Activated naive CD8-positive, alpha-beta T cell treated with anti-CD3 and anti-CD28 coated beads, Interleukin-2, amount 10 ng/mL, durations not matched to agents 7 days and 5 days (primary cell): ENCODE results near the gene NOTCH2NLA. TPM values are rescaled to one million over a fixed set of nuclear protein-coding genes. Genes with fewer than 3 reads are reported as not detected.
"Not testable (repeated sequence)": the region's sequence is repeated elsewhere in the genome, so short reads cannot be mapped to it uniquely, and the experiment has no call there.

Experiments
- ATAC-seq: fragments of 150-1000 bp; cut with Tn5 transposase; one replicate; pipeline ENCODE4 v1.10.0; 2021; ENCODE audit warnings: low read depth, moderate library complexity
- POLR2A ChIA-PET: fragments of 350-600 bp; sonication (Branson Sonifier 250); formaldehyde crosslinking; loops from one replicate; lab custom pipeline; 2021; ENCODE audit warnings: antibody characterized with exemption; lab: Charles Lee
- DNase-seq: peaks from one replicate; pipeline ENCODE4 v3.0.0; 2021
- H3K27ac Mint-ChIP-seq: one replicate; pipeline ENCODE4 v1.8.0; 2022; ENCODE audit warnings: mild to moderate bottlenecking, mixed read lengths
- H3K27me3 Mint-ChIP-seq: one replicate; pipeline ENCODE4 v1.8.0; 2022; ENCODE audit warnings: mild to moderate bottlenecking, moderate library complexity, mixed read lengths
- H3K36me3 Mint-ChIP-seq: one replicate; pipeline ENCODE4 v1.8.0; 2021; ENCODE audit warnings: mild to moderate bottlenecking, mixed read lengths
- H3K4me1 Mint-ChIP-seq: one replicate; pipeline ENCODE4 v1.8.0; 2021; ENCODE audit warnings: mixed read lengths
- H3K4me3 Mint-ChIP-seq: one replicate; pipeline ENCODE4 v1.8.0; 2022; ENCODE audit warnings: mild to moderate bottlenecking, moderate library complexity, mixed read lengths
- H3K9me3 Mint-ChIP-seq: one replicate; pipeline ENCODE4 v1.8.0; 2021; ENCODE audit warnings: mixed read lengths
- total RNA-seq, 2 experiments: library from RNA; stranded (reverse); gene quantifications; one replicate each; pipeline ENCODE4 v1.2.3, GENCODE V29; 2021

The NOTCH2NLA gene
- total RNA-seq, 2 experiments from 2014 or later: 37.0 to 38.2 TPM

DNA sequence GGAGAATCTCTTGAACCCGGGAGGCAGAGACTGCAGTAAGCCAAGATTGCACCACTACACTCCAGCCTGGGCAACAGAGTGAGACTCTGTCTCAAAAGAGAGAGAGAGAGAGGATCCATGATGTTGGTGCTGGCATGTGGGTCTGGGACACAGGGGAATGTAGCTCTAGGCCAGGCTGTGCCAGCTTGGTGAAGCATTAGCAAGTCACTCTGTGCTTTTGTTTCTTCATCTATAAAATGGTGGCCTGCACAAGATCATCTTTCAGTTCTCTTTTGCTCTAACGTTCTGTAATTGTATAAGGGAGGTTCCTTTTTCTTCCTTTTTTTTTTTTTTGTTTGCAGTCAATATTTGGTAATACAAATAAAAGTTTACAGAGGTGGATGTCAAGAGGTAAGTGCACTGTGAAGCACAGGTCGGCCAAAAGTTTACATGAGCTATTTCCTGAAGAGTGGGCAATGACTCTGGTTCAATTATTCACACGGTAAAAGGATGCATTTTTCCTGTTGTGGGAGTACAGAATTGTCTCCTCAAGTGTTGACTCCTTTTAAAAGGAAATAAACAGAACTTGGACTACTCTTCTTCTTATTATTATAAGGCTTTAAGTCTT lies 24.5 kb upstream of the NOTCH2NLA start:
- ATAC-seq, H3K4me3 Mint-ChIP-seq, H3K4me1 Mint-ChIP-seq, POLR2A ChIA-PET, H3K36me3 Mint-ChIP-seq, H3K27me3 Mint-ChIP-seq, DNase-seq, H3K27ac Mint-ChIP-seq, H3K9me3 Mint-ChIP-seq: not testable (repeated sequence)

DNA sequence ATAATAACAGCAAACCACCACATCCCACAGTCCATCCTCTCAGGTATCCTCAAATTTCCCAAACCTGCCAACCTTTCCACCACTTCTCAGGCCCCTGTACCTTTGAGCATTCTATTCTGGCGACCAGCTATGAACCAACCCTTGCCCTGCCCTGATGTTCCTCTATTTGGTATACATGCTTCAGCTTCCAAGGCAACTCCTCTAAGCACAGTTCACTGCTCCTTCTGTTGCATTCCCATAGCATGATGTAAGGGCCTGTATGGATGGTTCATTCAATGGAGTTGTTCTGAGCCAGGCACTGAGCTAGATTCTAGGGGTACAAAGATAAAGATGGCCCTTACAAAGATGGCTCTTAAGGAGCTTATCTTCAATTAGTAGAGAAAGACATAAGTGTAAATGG lies 22.7 kb upstream of the NOTCH2NLA start:
- DNase-seq, POLR2A ChIA-PET, H3K4me1 Mint-ChIP-seq, H3K27ac Mint-ChIP-seq, ATAC-seq, H3K36me3 Mint-ChIP-seq, H3K27me3 Mint-ChIP-seq, H3K9me3 Mint-ChIP-seq, H3K4me3 Mint-ChIP-seq: not testable (repeated sequence)

DNA sequence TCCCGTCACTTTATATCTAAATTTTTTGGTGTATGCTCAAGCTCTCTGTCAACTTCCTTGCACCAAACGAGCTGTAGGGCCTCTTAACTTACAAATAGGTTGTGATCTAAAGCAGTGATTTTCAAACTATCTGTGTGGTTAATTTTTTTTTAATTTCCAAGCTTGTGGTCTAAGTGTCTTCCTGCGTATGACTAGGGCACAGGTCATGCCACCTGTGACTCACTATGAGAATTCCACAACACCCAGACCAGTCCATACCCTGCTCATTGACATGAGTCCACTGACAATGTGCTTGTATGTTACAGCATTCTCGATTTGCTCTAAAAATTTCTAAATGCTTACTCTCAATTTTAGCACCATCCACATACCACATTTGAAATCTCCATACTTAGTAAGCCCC lies 19.8 kb upstream of the NOTCH2NLA start:
- DNase-seq, POLR2A ChIA-PET, H3K9me3 Mint-ChIP-seq, H3K36me3 Mint-ChIP-seq, H3K4me1 Mint-ChIP-seq, H3K4me3 Mint-ChIP-seq, H3K27ac Mint-ChIP-seq, H3K27me3 Mint-ChIP-seq: not testable (repeated sequence)
- peak; percentile 61 for ATAC-seq

DNA sequence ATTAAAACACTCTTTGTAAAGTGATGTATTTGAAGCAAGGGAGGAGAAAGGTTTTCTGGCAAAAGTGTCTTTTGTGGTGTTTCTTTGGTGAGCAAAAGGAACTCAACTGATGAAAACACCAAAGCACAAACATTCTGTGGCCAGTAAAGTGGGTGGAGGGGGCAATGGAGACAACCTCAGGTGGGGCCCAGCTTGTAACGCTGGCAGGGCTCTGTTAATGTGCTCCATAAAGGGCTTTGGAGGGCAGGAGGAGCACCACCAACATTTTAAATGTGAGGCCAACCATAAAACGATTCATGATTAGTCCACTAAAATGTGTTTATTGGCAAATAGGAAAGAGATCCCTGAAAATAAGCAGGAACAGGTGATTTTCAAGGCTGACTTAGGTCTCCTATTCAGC lies 7.8 kb upstream of the NOTCH2NLA start:
- H3K27ac Mint-ChIP-seq, H3K27me3 Mint-ChIP-seq, ATAC-seq, H3K9me3 Mint-ChIP-seq, DNase-seq, H3K4me1 Mint-ChIP-seq, H3K4me3 Mint-ChIP-seq, POLR2A ChIA-PET, H3K36me3 Mint-ChIP-seq: not testable (repeated sequence)

DNA sequence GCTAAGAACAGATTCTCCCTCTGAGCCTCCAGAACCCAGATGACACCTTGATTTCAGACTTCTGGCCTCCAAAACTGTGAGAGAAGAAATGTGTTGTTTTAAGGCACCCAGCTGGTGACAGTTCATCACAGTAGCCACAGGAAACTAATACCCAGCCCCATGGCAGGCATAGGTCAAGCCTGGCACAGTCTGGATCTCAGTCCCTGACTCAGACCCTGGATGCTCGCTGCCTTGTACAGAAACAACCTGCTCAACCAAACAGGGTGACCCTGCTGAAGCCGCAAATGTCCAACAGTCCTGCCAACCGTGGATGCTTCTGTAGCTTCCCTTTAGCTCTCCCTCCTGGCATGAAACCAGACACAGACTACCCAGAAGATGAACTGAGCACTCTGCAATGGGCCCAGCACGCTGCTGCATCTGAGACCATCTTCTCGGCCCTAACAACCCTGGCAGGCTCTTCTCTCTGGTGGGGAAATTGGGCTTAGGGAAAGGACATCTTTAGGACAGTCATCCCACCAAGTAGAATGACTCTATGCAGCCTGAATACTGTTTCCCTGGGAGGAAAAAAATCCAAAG lies 7.3 kb upstream of the NOTCH2NLA start:
- H3K4me3 Mint-ChIP-seq, POLR2A ChIA-PET, H3K36me3 Mint-ChIP-seq, ATAC-seq, H3K27me3 Mint-ChIP-seq, H3K9me3 Mint-ChIP-seq, H3K4me1 Mint-ChIP-seq, DNase-seq, H3K27ac Mint-ChIP-seq: not testable (repeated sequence)

DNA sequence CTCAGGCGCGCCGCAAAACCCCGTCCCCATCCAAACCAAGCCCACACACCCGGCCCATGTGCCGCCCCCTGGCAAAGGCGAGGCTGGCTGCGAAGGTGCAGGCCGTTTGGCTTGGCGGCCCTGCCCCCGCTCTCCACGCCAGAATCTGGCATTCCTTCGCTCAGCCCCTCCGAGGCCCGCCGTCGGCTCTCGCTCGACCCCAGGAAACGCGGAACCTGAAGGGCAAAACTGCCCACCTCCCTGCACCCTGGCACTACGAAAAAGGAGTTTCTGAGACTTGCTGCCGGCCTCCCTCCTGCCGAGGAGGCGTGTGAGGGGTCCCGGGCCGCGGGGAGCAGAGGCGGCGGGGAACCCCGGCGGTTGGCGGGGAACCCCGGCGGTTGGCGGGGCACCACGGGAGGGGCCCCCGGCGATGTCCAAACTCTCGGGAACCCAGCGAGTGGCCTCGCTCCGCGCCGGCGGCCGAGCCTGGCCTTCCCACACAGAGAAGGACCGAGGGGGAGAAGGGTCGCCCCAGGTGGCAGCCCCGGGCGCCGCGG lies 608 bp downstream of the NOTCH2NLA start:
- H3K4me3 Mint-ChIP-seq: peak overlapping the region; percentile 81
- ATAC-seq, H3K4me1 Mint-ChIP-seq, H3K27me3 Mint-ChIP-seq, H3K27ac Mint-ChIP-seq, H3K36me3 Mint-ChIP-seq, POLR2A ChIA-PET, H3K9me3 Mint-ChIP-seq: not testable (repeated sequence)
- DNase-seq: peak; percentile 68

DNA sequence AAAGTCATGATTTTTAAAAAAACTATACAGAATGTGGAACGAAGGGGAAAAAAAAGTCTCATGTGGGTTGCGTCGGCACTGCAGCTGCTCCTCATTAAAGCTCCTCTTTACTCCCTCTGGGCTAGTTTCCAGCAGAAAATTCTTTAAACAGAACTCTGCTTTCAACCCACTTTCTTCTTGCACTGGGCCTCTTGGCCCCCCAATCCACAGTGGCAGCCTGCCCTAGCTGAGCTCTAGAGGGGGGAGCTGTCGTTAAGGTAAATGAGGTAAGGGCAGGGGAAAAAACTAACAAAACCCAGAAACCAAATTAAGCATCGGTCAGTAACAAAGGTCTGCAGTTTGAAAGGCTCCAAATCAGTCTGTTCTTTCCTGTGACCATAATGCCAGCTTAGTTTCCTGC lies 54.3 kb downstream of the NOTCH2NLA start:
- H3K27ac Mint-ChIP-seq, ATAC-seq, H3K9me3 Mint-ChIP-seq, H3K27me3 Mint-ChIP-seq, DNase-seq, H3K4me1 Mint-ChIP-seq, POLR2A ChIA-PET, H3K4me3 Mint-ChIP-seq, H3K36me3 Mint-ChIP-seq: not testable (repeated sequence)

DNA sequence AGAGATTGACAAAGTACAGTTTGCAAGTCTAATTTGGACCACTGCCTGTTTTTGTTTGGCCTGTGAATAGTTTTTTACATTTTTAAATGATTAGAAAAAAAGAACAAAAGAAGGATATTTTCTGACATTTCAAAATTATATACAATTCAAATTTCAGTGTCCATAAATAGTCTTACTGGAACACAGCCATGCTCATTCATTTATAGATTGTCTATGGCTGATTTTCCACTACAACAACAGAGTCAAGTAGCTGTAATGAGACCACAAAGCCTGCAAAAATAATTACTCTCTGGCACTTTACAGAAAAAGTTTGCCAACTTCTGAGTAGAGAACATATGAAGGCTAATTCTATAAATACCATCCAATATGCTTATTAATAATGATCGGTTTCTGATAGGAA lies 61.1 kb downstream of the NOTCH2NLA start:
- H3K4me3 Mint-ChIP-seq, H3K9me3 Mint-ChIP-seq, H3K27me3 Mint-ChIP-seq, DNase-seq, ATAC-seq, POLR2A ChIA-PET, H3K4me1 Mint-ChIP-seq, H3K27ac Mint-ChIP-seq, H3K36me3 Mint-ChIP-seq: not testable (repeated sequence)

DNA sequence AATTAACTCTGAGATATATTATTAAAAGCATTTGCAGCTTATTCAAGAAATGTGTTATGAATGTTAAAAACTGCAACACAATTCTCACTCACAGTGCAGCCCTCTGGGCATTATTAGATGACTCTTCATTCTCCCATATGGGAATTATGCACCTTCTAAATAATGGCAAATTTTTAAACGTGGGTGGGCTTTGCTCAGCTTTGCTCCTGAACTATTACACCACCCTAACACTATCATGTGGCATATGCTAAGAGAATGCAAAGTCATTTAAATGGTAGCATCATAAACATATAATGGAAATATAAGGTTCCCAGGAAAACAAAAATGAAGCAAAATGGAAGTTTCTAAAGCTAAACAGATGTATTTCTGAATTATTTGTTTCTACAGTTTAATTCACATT lies 61.5 kb downstream of the NOTCH2NLA start:
- DNase-seq, H3K9me3 Mint-ChIP-seq, H3K4me3 Mint-ChIP-seq, H3K27me3 Mint-ChIP-seq, H3K27ac Mint-ChIP-seq, POLR2A ChIA-PET, H3K4me1 Mint-ChIP-seq, H3K36me3 Mint-ChIP-seq, ATAC-seq: not testable (repeated sequence)

DNA sequence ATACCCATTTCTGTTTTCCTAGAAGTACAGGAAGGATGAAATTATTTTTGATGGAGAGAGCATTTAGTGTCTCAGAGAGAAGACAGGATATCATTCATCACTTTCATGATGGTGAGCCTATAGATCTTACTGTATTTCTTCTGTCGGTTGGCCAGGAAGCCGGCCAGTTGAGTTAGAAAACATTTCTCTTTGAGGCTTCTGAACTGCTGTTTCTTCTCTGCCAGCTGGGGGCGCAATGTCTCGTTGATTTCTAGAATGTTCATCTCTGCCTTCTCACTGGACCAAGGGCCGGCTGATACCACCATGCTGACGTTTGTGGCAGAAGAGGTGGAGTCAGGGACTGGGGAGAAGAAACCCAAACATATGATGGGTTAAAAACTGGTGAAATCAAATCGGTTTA lies 84.4 kb downstream of the NOTCH2NLA start, which contains the start of gene NBPF10:
Gene NBPF10, minus strand, starts transcription at position 340 of the 400 bp plus-strand sequence. Its CDS starts 35 bp downstream, at position 305.
- H3K4me3 Mint-ChIP-seq, H3K4me1 Mint-ChIP-seq, ATAC-seq, H3K27ac Mint-ChIP-seq, H3K36me3 Mint-ChIP-seq, DNase-seq, POLR2A ChIA-PET, H3K9me3 Mint-ChIP-seq, H3K27me3 Mint-ChIP-seq: not testable (repeated sequence)

Other genes starting within 250 kb of the NOTCH2NLA start
- gene TXNIP, start 232.4 kb downstream of the NOTCH2NLA start, total RNA-seq: 100 to 1,000 TPM; 678 to 725 TPM
- not detected for gene HJV, start 207.3 kb downstream of the NOTCH2NLA start, total RNA-seq
- gene NBPF10, start 84.2 kb downstream of the NOTCH2NLA start, total RNA-seq: 1 to 10 TPM; 1.5 to 1.6 TPM